CD4-positive, alpha-beta T cell treated with Interleukin-15 for 4 hours (primary cell): ENCODE measurements around the gene CLEC3B.
"Not testable (repeated sequence)": the region's sequence is repeated elsewhere in the genome, so short reads cannot be mapped to it uniquely, and the experiment has no call there.

Experiments used
- DNase-seq: peaks from one replicate; pipeline ENCODE4 v3.0.0-alpha.2; 2020; ENCODE audit warnings: low spot score

Gene CLEC3B

GRCh38 chr3:45066109-45066801 is 40.2 kb downstream of the CLEC3B start:
- no peak for DNase-seq

GRCh38 chr3:45067486-45067885 is 41.4 kb downstream of the CLEC3B start:
- no peak for DNase-seq

GRCh38 chr3:45067941-45068340 is 41.8 kb downstream of the CLEC3B start:
- DNase-seq, result no peak

- no peak for DNase-seq
These were observed 45.0 kb downstream of the CLEC3B start for GRCh38 chr3:45071075-45071474.

GRCh38 chr3:45075821-45076625 is 49.9 kb downstream of the CLEC3B start:
- no peak for DNase-seq

GRCh38 chr3:45078256-45078655 is 52.2 kb downstream of the CLEC3B start:
- not testable (repeated sequence) for DNase-seq

GRCh38 chr3:45078910-45079522 is 52.9 kb downstream of the CLEC3B start:
- DNase-seq, result no peak

- DNase-seq, result no peak
These were observed 53.6 kb downstream of the CLEC3B start for GRCh38 chr3:45079715-45080114.

GRCh38 chr3:45080824-45081223 is 54.7 kb downstream of the CLEC3B start:
- DNase-seq, result no peak

- no peak for DNase-seq
These were observed 55.5 kb downstream of the CLEC3B start for GRCh38 chr3:45081506-45082141.

GRCh38 chr3:45082142-45082538 is 56.0 kb downstream of the CLEC3B start:
- no peak for DNase-seq

- DNase-seq, result no peak
These were observed 56.9 kb downstream of the CLEC3B start for GRCh38 chr3:45083023-45083422.

- DNase-seq, result no peak
These were observed 58.3 kb downstream of the CLEC3B start for GRCh38 chr3:45084361-45084760.

- no peak for DNase-seq
These were observed 59.0 kb downstream of the CLEC3B start for GRCh38 chr3:45084820-45085816.
